Measurements from ENCODE around the gene PRRT2.
"Not testable (repeated sequence)": the region's sequence is repeated elsewhere in the genome, so short reads cannot be mapped to it uniquely, and the experiment has no call there.

PRRT2 gene

GRCh38 chr16:29784901-29785500 lies 27.0 kb upstream of the PRRT2 start:
- H3K27me3 ChIP-seq (ENCODE audit: control insufficient read depth, insufficient read depth, low read length) = no peaks in the 10 kb centered on the region
- peaks cover 38% of the 10 kb centered on the region for H3K4me1 ChIP-seq
- H3K79me2 ChIP-seq = no peaks in the 10 kb centered on the region
- H3K36me3 ChIP-seq (ENCODE audit: control insufficient read depth, insufficient read depth, low read length) = no peaks in the 10 kb centered on the region
- peak overlapping the region; percentile 47 for H3K4me2 ChIP-seq (ENCODE audit: low read length)
- TF ChIP-seq CTCF (IDR thresholded peaks at IDR 0.05) = peak; percentile 72
- peak overlapping the region; percentile 86 for H2AFZ ChIP-seq
- H3K9ac ChIP-seq = no peak overlapping the region
- H3K4me3 ChIP-seq (ENCODE audit: low read depth, low read length) = peak overlapping the region; percentile 31
- H3K9me3 ChIP-seq (ENCODE audit: control insufficient read depth, low read length) = no peaks in the 10 kb centered on the region
- H3K27ac ChIP-seq = peak overlapping the region; percentile 96

DNA sequence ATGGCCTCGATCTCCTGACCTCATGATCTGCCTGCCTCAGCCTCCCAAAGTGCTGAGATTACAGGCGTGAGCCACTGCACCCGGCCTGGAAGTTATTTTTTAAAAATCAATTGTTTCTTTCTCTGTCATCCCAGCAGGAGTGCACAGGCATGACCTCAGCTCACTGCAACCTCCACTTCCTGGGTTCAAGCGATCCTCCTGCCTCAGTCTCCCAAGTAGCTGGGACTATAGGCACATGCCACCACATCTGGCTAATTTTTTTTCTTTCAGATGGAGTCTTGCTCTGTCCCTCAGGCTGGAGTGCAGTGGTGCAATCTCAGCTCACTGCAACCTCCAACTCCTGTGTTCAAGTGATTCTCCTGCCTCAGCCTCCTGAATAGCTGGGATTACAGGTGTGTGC lies 24.8 kb upstream of the PRRT2 start:
- not testable (repeated sequence) for H3K4me2 ChIP-seq (ENCODE audit: low read length); H3K36me3 ChIP-seq (ENCODE audit: control insufficient read depth, insufficient read depth, low read length); H3K9ac ChIP-seq; H3K27me3 ChIP-seq (ENCODE audit: control insufficient read depth, insufficient read depth, low read length); H3K27ac ChIP-seq; H3K4me3 ChIP-seq (ENCODE audit: low read depth, low read length); H2AFZ ChIP-seq; H3K9me3 ChIP-seq (ENCODE audit: control insufficient read depth, low read length)
- H3K79me2 ChIP-seq = peaks cover 16% of the 10 kb centered on the region
- peaks cover 46% of the 10 kb centered on the region for H3K4me1 ChIP-seq

- Histone ChIP-seq H3K27ac (peak overlapping the region; percentile 96), H3K4me3 (ENCODE audit: low read depth, low read length) (peak overlapping the region; percentile 72), H3K27me3 (ENCODE audit: control insufficient read depth, insufficient read depth, low read length) (no peaks in the 10 kb centered on the region), H3K79me2 (peaks cover 39% of the 10 kb centered on the region), H2AFZ (peak overlapping the region; percentile 96), H3K4me2 (ENCODE audit: low read length) (peak overlapping the region; percentile 90), H3K9me3 (ENCODE audit: control insufficient read depth, low read length) (no peaks in the 10 kb centered on the region), H3K9ac (peak overlapping the region; percentile 81), H3K36me3 (ENCODE audit: control insufficient read depth, insufficient read depth, low read length) (no peaks in the 10 kb centered on the region), H3K4me1 (peaks cover 36% of the 10 kb centered on the region)
- TF ChIP-seq CTCF (IDR thresholded peaks at IDR 0.05) = no peak
Measured at GRCh38 chr16:29789775-29790182, 22.2 kb upstream of the PRRT2 start.

- H3K36me3 ChIP-seq (ENCODE audit: control insufficient read depth, insufficient read depth, low read length) = no peaks in the 10 kb centered on the region
- peak within 1 kb of the TSS; percentile 96 for H3K27ac ChIP-seq
- H3K4me3 ChIP-seq (ENCODE audit: low read depth, low read length) = peak within 1 kb of the TSS; percentile 72
- peaks cover 44% of the 10 kb centered on the region for H3K79me2 ChIP-seq
- H3K27me3 ChIP-seq (ENCODE audit: control insufficient read depth, insufficient read depth, low read length) = no peaks in the 10 kb centered on the region
- TF ChIP-seq CTCF (IDR thresholded peaks at IDR 0.05) = peak; percentile 88
- H3K9me3 ChIP-seq (ENCODE audit: control insufficient read depth, low read length) = no peaks in the 10 kb centered on the region
- peak within 1 kb of the TSS; percentile 81 for H3K9ac ChIP-seq
- H3K4me2 ChIP-seq (ENCODE audit: low read length) = peak within 1 kb of the TSS; percentile 90
- H2AFZ ChIP-seq = peak within 1 kb of the TSS; percentile 96
- H3K4me1 ChIP-seq = peaks cover 30% of the 10 kb centered on the region
Measured at GRCh38 chr16:29790183-29790948, 21.6 kb upstream of the PRRT2 start, which contains the start of gene KIF22. Gene KIF22 (plus strand): TSS chr16:29790751. CDS start chr16:29790760, 9 bp downstream.

GRCh38 chr16:29790949-29791844 lies 20.8 kb upstream of the PRRT2 start:
- Histone ChIP-seq H3K27ac (peak overlapping the region; percentile 96), H3K4me2 (ENCODE audit: low read length) (peak overlapping the region; percentile 72), H3K9me3 (ENCODE audit: control insufficient read depth, low read length) (no peaks in the 10 kb centered on the region), H3K4me1 (peaks cover 30% of the 10 kb centered on the region), H3K27me3 (ENCODE audit: control insufficient read depth, insufficient read depth, low read length) (no peaks in the 10 kb centered on the region), H3K79me2 (peaks cover 44% of the 10 kb centered on the region), H3K9ac (peak overlapping the region; percentile 25), H3K4me3 (ENCODE audit: low read depth, low read length) (peak overlapping the region; percentile 72), H3K36me3 (ENCODE audit: control insufficient read depth, insufficient read depth, low read length) (no peaks in the 10 kb centered on the region), H2AFZ (peak overlapping the region; percentile 96)
- no peak for TF ChIP-seq CTCF (IDR thresholded peaks at IDR 0.05)
